Stimulated activated CD8-positive, alpha-beta memory T cell treated with anti-CD3 and anti-CD28 coated beads, Interleukin-12 subunit alpha, Interleukin-12 subunit beta, amount 100 ng/mL, for 4 hours (primary cell): ENCODE measurements around the gene PDE6B.
"Not testable (repeated sequence)": the region's sequence is repeated elsewhere in the genome, so short reads cannot be mapped to it uniquely, and the experiment has no call there.

Source experiments
- DNase-seq: peaks from one replicate; pipeline ENCODE4 v3.0.0-alpha.2; 2020; ENCODE audit warnings: low read depth

Gene PDE6B

DNA sequence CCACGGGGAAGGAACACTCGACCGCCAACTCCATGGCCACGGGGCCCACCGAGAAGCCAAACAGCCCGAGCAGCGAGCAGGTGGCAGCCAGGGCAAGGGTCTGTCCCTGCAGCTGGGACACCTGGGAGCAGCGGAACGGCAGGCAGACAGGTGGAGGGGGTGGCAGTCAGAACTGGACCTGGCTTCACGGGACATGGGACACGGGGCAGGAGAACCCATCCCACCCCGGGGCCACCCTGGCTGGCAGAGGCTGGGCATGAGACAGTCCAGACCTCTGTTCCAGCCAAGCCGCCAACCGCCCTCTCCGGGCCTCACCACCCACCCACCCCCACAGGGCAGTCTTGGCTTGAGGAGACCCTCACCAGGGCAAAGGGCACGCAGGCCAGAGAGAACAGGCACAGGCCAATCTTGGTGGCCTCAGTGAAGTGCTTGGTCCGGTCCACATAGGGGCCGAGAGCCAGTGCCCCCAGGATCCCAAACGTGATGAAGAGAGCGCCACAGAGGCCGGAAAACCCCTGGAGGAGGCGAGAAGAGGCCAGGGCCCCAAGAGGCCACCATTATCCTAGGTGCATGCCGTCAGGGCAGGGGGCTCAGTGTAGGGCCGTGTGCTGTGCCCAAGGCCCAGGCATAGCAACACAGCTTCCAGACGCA is 58.0 kb downstream of the PDE6B start:
- no peak for DNase-seq

DNA sequence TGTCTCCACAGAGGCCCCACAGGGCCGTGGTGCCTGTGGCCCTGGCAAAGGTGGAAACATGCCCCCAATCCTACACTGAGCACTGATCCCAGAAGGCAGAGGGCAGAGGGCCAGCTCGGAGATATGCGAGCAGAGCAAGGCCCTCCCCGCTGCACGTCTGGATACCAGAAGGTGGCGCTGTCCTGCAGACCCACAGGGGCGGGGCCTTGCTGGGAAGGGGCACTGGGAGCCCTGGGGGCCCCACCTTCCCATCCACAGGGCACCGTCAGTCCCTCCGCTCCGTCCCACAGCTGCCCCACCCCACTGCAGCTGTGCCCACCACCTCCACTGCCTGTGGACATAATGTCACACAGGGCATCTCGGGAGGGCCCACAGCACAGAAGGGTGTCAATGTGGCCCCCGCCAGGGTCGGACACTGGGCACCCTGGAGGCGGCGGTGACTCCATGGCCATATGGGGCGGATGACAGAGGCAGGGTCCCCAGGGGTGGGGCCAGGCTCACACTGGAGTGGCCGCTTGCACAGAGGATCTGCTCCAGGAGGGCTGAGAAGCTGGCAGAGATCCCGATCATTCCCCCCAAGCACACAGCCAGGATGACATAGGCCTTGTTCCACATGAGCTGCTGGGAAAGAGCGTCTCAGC is 58.7 kb downstream of the PDE6B start:
- DNase-seq: no peak

DNA sequence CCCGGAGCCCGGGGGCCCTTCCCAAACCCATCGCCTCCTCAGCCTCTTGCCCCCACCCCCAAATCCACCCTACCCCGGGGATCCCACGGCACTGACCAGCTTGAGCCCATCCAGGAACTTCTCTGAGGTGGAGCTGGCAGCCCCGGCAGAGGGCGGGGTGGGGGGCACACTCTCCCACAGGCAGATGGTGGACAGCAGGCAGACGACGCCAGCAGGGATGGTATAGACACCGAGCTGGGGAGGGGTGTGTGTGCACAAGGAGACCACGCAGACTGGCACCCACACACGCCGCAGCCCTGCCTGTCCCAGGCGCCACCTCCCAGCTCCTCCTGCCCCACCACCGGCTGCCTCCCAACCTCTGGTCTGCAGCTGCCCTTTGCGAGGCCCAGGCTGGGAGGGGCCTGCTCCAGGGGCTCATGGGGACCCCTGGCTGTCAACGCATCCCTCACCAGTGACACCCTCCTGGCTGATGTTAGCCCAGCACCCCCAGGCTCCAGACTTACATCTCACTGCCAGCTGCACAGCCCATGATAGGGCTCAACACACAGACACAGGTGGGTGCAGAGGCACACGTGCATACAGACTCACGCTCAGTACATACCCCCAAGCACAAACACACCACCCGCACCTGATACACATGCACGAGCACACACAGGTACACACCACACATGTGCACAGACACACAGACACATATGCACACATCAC is 59.4 kb downstream of the PDE6B start:
- no peak for DNase-seq

DNA sequence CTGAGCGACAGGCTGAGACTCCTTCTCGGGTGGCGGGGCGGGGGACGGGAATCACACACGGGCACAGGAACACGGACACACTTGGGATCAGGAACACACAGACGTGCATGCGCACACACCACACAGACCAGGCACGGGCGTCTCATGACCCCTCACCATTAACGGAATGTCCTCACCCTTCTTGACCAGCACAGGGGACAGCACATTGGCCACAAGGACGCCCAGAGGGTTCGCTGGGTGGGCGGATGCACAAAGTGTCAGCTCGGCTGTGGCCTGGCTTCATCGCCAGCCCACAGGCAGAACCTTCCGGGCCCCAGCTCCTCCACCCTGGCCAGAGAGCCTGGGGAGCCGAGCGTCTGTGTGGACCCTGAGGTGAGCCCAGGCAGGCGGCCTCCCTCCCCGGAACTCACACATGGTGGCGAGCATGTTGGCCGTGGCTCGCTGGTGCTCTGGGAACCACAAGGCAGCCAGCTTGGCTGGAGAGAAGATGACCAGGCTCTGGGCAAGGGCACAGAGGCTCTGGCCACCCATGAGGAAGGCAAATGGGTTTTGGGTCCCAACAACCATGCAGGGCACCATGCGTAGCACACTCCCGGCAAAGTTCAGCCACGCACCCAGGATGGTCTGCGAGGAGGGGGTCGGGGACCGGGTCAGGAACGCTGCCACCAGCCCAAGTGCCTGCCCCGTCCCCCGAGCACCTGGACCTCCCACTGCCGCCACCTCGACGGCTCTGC is 60.5 kb downstream of the PDE6B start:
- no peak for DNase-seq

DNA sequence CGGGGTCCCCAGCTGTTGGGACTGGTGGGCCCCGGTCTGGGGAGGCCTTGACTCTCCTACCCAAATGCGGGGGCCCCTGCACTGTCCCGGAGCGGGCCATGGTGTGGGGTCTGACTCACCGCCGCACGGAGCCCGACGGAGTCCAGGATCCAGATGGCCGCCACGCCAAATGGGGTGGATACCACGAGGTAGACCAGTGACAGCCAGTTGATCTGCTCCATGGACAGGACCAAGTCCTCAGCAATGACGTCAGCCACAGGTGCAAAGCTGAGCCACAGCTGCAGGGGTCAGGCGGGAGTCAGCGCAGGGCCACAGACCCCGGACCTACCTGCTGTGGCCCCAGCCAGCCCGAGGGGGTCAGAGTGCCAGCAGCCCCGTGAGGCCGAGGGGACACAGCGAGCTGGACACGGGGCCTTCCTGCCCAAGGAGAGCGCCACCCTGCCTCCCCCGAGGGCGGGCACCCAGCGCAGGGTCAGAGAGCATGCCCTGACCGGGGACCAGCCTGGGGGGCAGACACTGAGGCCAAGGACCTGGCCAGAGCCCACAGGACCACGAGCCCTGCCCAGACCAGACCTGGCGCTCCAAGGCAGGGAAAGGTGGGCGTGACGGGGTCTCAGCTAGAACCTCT is 61.2 kb downstream of the PDE6B start:
- DNase-seq: no peak

DNA sequence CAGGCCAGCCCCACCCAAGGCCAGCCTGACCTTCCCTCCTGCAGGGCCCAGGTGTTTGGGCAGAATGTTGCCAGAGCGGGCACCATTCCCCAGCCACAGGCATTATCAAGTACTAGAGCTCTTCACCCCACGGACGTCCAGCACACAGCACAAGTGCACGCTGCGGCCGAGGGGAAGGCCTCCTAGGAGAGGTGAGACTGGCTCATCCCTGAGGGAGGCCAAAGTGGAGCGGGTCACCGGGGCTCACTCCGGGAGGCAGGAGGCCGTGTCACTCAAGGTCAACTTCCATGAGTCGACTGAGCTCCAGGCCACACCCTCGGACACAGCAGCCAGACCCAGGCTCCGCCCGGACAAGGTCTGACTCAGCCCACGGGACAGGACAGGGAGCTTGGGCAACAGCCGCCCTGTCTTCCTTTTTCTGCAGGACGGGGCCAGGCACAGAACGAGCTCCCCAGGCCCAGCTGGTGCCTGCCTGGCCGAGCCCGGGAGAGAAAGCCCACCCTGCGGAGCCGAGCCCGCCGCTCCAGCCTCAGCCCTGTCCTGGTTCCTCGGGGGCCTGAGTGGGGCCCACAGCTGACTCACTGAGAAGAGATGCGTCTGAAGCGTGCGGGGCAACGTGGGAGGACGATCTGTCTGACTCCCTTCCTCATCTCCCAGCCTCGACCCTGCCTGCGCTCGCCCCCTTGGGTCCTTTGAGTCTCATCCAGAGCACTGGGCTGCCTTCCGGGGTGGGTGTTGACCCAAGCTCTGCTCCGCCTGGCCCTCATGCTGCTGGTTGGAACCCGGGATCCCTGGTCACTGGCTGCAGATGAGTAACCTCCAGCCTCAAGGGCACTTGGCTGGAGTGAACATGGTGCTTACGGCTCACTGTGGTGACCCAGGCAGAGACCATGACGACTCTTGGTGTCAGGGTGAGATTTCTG is 61.9 kb downstream of the PDE6B start:
- no peak for DNase-seq

DNA sequence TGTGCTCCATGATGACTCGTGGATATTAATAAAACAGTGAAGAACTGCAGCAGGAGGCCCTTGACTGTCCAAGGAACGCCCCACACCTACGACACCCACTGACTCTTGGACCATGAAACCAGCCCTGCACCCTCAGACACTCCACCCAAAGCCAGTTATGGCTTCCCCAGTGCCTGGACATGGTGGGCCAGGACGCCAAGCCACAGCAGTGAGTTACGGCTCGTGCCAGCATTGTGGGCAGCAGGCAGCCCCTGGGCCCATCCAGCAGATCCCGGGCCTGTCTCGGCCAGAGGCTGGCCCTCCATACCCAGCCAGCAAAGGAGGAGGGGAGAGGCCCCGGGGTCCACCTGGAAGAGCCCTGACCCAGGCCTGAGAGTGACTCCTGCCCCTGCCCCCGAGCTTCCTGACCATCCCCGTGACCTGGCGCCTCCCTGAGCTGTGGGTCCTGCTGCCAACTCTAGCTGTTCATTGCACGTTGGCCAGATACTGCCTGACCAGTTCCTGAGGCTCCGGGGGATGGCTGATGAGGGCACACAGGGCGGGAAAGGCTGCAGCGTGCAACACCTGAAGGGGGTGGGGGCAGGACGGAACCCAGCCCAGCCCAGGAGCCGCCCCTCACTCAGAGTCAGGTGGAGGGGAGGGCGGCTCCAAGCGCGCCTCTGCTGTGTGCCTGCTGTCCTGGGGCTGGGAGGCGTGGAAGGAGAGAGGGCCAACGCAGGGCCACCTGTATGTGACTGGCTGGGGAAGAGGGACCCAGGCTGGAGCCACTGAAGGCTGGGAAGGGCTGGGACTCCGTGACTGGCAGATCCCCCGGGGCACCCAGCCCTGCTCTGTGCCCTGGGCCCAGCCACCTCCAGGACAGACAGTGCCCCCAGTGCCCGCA is 62.8 kb downstream of the PDE6B start:
- no peak for DNase-seq

DNA sequence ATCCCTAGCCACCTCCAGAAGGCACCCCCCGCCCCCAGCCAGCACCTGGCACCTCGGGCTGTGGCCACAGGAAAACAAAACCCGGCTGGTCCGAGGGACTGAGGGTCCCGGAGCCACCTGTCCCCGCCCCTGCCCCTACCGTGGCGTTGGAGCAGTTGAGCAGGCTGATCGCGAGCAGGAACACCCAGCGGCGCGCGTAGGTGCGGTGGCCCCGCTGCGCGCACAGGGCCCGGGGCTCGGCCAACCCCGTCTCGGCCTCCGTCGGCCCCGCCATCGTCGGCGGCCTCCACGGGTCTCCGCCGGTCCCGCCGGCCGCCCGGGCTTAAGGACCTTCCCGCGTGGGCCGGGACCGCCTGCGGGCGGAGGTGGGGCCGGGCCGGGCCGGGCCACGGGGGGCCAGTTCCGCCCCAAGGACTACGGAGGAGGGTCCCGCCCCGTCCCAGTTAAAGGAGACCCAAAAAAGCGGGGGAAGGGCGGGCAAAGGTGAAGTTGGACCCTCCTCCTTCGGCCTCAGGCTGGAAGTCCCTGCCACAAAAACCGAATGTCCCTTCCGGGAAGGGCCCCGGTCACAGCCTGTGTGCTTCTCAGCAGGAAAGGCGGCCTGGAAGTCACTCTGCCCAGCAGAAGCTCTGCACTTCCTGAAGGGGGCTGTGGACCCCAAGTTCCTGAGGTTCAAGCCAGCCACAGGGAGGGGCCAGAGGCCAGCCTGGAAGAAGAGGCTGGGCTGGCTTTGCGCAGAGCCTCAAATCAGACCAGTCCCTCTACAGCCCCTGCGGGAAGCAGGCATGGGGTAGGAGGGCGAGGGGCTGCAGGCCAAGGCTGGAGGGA is 63.7 kb downstream of the PDE6B start, which contains the start of gene SLC49A3:
TSS of gene SLC49A3 (minus strand) at position 298 of the 828 bp plus-strand sequence. CDS start at position 274, 24 bp downstream.
- DNase-seq: no peak

DNA sequence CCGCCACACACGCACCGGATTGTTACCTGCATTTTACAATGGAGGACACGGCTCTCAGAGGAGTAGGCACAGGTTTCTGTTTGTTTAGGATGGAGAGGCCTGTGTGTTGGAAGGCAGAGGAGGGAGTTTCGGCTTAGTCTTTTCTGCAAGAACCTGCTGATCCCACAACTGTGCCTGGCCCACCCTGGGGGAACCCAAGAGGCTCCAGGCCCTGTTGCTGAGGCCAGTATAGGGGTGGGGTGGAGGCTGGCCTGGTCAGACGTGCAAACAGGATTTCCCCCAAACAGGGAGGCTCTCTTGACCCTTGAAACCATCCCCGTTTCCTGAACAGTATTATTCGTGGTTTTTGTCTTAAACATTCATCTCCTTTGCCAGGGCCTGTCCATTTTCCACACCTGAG is 64.3 kb downstream of the PDE6B start:
- DNase-seq: no peak

DNA sequence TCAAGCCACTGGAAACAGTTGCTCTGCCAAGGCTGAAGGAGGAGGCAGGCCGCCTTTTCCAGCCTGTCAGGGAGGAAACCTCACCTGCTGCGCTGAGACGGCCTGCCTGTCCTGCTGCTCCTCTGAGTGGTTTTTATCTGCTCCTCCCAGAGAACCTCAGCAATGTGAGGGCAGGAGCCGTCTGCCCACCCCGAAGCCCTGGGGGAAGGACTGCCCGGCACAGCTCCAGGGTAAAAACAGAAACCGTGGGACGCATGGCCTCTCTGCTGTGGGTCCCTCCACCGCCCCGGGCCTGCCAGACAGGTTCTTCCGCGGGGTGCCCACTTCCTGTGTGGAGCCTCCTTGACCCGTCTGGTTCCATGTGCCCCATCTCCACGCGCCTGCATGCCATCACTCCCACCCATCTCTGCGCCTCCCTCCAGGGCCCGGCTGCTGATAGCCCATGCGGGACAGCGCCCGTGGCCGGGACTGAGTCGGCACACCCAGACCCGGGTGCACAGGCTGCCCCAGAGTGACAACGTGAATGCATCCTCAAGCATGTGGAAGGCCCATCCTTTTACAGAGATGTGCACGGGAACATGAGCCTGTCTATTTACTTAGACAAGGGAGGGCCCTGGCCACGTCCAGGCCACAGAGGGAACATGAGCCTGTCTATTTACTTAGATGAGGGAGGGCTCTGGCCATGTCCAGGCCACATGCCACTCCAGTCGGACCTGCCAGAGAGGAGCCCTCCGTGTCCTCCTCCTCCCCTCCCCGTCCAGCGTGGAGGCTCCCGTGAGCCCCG is 67.6 kb downstream of the PDE6B start:
- no peak for DNase-seq

DNA sequence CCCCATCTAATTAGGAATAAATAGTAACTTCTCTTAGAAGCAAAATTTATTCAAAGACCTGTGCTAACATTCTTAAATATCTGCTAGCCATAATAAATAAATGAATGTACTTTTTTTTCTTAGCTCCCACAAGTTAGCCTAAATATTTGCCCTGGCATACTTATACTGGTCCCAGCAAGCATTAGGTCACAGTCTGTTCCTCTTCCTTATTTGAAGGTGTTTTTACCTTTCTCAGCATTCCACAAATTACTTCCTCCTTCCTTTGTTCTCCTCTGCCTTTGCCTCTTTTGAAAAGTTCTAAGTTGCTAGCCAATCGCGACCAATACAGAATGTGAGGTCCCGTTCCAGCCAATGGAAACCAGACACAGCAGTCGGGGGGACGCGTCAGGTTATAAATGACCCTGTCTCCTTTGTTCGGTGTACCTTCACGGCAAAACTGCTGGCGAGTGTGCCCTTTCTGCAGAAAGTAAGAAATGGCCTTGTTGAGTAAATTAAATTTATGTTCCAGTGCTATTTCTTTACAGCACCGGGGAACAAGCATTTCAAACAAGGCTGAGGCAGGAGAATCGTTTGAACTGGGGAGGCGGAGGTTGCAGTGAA is 69.1 kb downstream of the PDE6B start:
- DNase-seq: not testable (repeated sequence)

DNA sequence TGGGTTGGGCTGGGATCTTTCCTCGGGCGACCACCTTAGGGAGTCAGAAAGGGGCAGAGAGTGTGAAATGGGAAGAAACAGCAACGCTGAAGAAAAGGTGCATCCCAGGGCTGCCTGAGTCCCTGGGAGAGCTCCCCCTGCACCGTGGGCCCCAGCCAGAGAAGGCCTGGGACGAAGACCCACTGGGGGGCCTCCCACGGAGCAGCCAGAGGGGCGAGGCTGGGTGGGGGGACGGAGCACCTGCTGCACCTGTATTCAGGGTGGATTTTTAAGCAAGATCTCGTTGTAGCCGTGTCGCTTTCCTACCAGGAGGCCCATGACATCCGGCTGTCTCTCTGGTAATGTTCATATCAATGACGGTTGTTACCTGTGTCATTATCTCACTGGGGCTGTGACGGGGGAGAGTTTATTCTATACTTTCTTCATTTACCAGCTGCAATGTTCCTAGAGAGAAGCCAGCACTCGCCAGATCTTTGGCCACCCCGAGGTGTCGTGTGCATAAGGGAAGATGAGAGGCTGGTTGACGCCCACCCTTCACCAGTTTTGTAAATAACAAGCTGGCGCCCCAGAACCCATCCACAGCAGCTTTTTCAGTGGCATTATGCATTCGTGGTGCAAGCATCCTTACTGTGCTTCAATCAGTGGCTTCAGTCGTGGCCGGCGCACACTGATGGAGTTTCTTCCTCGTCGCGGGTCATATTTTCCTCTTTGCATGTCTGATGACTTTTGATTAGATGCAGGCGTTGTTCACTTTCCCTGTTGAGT is 74.6 kb downstream of the PDE6B start:
- DNase-seq: no peak

DNA sequence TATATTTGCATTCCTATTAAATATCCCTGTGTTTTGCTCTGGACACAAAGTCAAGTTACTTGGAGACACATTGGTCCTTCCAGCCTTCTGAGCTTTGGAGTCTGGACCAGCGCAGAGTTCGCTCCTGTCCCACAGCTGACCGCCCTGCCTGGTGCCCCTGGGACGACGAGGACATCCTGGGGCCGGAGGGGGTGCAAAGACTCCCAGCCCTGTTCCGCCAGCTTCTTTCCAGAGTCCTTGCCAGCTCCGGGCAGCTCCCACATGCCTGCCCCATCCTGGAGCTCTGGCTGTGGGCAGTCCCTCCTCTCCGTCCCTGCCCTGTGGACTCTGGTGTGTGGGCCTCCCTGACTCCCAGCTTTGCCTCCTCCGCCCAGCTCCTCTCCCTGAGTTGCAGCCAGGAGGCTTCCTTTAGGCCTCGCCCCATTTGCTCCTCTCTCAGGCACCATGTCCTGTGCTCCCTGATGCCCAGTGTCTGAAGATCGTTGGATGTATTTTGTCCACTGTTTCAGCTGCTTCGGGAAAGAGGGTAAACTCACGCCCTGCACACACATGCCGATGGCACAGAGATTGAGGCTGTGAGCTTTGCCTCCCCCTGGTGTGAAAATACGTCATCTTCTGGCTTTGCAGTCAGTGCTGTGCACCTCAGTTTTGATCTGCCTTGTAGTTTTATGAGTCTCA is 75.4 kb downstream of the PDE6B start:
- DNase-seq: no peak

DNA sequence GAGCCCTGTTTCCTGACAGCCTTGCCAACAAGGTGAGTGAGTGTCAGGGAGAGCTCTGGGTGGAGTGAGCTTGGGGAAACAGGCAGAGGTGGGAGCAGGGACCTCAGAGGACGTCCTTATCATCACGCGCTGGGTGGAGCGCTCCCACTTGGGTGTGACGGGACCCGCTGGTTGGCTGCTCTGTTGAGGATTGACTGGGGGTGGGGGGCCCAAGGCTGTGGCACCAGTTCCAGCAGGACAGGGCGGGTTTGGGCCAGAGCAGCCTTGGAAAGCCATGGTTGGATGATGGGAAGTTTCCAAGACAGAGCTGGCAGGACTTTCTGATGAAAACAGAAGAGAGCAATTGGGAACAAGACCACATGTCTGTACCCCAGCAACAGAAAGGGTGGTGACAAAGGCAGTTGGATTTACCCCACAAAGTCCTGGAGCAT is 77.3 kb downstream of the PDE6B start:
- no peak for DNase-seq

DNA sequence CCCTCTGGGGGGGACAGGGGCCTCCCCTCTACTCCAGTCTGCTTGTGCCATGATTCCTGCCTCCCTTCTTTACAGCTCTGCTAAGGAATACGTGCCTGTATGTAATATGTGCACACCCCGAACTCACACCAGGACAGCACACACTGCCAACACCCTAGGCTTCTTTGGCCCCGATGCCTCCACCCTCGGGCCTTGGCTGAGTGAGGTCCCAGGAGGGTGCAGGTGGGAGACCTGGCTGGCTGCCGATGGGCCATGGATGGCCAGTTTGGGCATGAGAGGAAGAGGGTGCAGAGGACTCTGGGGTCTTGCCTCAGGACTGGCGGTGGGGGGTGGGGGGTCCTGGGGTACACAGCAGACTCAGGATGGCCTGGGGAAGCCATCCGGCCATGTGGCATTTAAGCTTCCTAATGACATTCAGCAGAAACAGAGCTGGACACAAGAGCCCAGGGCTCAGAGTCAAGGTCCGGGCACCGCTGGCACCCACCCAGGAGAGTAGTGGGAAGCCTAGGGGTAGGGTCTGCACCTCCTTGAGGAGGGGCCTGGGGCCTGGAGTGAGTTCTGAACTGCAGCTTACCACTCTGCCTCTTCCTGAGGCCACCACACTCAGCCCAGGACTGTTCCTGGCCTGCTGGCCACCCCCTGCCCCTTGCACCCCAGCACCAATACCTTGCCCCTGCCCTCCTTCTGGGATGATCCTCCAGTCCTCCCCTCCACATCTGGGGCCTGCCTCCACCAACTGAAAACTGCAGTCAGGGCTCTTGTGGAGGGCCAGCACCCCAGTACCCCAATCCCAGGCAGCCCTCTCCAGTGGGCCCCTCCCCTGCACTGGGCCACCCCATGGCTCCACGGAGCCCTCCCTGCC is 78.2 kb downstream of the PDE6B start:
- no peak for DNase-seq
